Gastrocnemius medialis (tissue), 4 donors: ENCODE measurements around the gene TBX15.
A peak's percentile ranks its signal among the peaks of the same experiment; 100 is the strongest.

Experiments
- POLR2A ChIP-seq, 2 donors: fragments of 450-650 bp; IDR thresholded peaks; one replicate each; pipeline ENCODE4 v1.6.1; 2017; ENCODE audit warnings: antibody characterized with exemption in 2 of 2, mild to moderate bottlenecking in 2 of 2, moderate library complexity in 2 of 2
- TF ChIP-seq, protein P1 (sequence below), 5 experiments: fragments of 450-650 bp in 3 of 5; fragments of 200-600 bp in 2 of 5; sonication (generic) in 2 of 5; IDR thresholded peaks in 4 of 5; conservative IDR thresholded peaks in 1 of 5; 1 replicate in 4 of 5; 2 replicates in 1 of 5; pipeline ENCODE4 v1.5.1; 2016 to 2019; ENCODE audit warnings: antibody characterized with exemption in 5 of 5, mild to moderate bottlenecking in 3 of 5, moderate library complexity in 3 of 5

DNA sequence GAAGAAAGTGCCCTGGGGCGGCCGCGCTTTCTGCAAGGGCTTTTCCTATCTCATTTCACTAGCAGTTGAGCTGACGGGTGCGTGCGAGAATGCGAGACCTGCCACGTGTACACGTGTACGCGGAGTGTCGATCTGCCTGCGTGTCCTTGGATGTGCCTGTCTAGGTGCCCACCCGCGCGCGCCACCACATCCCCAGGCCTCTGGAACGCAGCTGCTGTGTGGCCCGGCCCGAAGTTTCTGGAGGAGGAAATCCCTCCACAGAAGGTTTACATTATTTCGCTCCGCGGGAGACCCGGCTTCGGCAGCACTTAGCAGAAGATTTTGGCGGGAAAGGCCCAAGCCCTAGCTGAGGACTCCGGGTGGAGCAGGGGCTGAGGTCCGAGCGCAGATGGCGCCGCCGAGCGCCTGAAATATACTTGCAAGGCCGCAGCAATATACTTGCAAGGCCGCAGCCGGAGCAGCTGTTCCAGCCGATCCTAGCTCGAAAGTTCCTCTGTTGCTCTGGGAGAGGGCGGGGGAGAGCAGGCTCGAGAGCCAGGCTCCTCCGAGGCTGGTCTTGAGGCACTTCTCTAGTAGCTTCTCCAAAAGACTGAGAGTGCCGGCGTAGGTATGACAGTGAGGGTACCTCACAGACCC is 3.9 kb downstream of the TBX15 start:
- TF ChIP-seq, protein P1, sequence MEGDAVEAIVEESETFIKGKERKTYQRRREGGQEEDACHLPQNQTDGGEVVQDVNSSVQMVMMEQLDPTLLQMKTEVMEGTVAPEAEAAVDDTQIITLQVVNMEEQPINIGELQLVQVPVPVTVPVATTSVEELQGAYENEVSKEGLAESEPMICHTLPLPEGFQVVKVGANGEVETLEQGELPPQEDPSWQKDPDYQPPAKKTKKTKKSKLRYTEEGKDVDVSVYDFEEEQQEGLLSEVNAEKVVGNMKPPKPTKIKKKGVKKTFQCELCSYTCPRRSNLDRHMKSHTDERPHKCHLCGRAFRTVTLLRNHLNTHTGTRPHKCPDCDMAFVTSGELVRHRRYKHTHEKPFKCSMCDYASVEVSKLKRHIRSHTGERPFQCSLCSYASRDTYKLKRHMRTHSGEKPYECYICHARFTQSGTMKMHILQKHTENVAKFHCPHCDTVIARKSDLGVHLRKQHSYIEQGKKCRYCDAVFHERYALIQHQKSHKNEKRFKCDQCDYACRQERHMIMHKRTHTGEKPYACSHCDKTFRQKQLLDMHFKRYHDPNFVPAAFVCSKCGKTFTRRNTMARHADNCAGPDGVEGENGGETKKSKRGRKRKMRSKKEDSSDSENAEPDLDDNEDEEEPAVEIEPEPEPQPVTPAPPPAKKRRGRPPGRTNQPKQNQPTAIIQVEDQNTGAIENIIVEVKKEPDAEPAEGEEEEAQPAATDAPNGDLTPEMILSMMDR (IDR thresholded peaks at IDR 0.05 in 4 of 5, conservative IDR thresholded peaks at IDR 0.05 in 1 of 5) = no peak
- TF ChIP-seq POLR2A (IDR thresholded peaks at IDR 0.05) = peak; percentile 34 to 59
